Activated CD4-positive, alpha-beta T cell treated with anti-CD3 and anti-CD28 coated beads, Interleukin-2, amount 50 U/mL, for 24 hours (primary cell): ENCODE measurements around the gene SNAI1.
"Not testable (repeated sequence)": the region's sequence is repeated elsewhere in the genome, so short reads cannot be mapped to it uniquely, and the experiment has no call there.

Source experiments
- DNase-seq, 2 donors: peaks; one replicate each; pipeline ENCODE4 v3.0.0-alpha.2; 2020; ENCODE audit warnings: low read depth in 1 of 2, low spot score in 1 of 2

Gene SNAI1

DNA sequence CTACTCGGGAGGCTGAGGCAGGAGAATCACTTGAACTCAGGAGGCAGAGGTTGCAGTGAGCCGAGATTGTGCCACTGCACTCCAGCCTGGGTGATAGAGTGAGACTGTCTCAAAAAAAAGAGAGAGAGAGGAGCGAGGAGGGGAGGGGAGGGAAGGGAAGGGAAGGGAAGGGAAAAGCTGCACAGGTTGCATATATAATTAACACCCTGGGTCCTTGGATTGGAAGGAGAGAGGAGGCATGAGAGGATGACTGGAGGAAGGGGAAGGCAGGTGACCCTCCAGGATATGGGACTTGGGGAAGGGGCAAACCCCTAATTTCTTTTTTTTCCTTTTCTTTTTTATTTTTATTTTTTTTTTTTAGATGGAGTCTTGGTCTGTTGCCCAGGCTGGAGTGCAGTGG is 28.8 kb downstream of the SNAI1 start:
- DNase-seq, result not testable (repeated sequence)

DNA sequence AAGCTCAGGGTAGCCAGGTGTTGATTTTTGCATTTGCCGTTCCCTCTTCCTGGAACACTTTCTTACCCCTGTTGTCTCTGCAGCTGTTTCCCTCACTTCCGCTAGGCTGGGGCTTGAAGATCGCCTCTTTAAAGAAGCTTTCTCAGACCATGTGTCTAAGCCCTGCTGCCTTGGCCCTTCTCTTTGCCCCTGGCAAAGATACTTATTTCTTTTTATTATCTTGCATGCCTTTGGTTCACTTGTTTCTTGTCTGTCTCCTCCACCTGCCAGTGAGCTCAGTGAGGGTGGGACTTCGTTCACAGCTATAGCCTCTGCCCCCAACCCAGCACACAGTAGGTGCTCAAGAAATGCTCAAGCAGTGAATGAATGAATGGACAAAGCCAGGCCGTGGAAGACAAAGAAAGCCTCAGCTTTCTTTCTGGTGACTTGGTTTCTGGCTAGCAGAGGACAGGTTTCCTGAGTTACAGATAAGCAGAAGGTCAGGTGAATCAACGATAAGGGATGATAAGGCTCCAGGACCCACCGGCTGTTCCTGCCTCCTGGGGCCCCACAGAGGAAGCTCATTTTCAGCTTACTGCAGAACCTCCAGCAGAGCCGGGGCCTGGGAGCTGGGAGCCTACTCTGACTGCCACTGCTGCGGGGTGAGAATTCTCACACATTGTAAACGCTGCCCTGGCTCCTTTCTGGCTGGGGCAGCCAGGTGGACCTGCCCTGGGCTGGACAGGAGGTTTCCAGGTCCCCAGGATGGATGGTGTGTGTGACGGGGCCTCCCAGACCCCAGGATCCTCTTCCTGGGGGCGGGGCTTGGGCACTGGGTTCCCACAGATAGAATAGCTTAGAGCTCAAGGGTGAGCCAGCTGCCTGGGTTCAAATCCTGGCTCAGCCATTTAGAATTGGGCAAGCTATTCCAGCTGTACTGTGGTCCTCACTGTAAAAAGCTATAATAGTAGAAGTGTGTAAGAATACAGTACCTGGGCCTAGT is 29.8 kb downstream of the SNAI1 start:
- no peak for DNase-seq

DNA sequence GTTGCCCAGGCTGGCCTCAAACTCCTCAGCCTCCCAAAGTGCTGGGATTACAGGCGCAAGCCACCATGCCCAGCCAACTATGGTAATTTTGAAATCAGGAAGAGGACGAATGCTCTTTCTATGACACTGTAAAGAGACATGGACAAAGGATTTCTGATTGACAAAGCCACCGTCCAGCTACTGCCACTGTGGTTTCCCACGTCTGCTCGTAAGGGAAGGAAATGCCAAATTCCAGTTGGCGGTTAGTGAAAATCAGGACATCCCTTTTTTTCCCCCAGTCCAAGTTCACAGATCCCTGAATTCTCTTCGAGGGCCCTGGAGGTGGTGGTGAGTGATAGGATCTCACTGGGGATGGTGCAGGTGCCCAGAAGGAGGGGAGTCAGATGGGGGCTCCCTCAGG is 31.2 kb downstream of the SNAI1 start:
- DNase-seq, result no peak

DNA sequence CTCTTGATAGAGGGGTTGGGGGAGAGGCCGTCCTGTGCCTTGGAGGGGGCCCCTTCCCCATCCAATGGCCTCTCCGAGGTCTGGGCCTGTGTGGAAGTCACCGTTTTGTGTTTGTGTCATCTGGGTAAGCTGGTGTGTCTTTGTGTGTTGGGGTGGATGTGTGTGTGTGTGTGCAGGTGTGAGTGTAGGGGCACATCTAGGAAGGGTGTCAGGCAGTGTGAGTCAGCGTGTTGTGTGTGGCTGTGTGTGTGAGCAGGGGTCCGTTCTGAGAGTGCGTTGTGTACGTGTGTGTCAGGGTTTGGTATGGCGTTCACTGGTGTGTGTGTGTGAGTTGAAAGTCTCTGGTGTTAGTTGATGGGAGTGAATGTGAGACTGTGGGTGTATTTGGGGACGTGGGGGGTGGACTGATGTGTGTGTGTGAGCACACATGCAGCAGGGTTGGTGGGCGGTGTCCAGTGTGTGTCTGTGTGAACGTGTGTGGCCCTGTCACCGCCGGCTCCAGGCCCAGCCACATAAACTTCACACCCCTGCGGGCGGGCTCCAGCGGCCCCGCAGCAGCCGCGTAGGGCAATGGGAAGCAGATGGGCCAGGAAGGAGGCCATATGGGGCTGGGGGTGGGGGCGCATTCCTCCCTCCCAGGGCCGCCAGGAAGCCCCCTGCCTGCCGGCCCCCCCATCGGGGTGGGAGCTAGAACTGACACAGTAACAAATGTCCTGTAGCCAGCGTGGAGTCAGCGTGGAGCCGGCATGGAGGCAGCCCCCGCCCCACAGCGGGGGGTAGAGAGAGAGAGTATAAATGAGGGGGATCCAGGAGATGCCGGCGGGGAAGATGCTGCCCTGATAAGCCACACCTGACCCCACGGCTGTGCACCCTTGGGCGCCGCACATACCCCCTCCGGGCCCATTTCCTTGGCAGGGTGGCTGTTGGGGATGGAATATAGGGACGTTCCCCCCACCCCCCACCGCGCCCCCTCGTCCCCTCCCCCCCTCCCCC is 32.1 kb downstream of the SNAI1 start:
- no peak for DNase-seq

DNA sequence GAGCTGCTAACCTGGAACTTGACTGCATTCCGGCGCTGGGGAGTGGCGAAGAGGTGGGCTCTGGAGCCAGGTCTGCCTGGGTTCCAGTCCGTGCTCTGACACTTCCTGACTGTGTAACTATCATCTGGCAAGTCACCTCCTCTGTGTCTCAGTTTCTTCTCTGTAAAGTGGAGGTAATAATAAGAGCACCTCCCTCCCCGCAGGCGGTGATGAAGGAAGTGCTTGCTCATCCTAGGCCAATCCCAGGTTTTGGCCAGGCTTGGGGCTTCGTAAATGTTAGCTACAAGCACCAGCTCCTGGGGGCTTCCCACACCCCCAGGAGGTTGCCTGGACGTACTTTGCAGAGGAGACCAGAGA is 32.8 kb downstream of the SNAI1 start:
- no peak for DNase-seq

DNA sequence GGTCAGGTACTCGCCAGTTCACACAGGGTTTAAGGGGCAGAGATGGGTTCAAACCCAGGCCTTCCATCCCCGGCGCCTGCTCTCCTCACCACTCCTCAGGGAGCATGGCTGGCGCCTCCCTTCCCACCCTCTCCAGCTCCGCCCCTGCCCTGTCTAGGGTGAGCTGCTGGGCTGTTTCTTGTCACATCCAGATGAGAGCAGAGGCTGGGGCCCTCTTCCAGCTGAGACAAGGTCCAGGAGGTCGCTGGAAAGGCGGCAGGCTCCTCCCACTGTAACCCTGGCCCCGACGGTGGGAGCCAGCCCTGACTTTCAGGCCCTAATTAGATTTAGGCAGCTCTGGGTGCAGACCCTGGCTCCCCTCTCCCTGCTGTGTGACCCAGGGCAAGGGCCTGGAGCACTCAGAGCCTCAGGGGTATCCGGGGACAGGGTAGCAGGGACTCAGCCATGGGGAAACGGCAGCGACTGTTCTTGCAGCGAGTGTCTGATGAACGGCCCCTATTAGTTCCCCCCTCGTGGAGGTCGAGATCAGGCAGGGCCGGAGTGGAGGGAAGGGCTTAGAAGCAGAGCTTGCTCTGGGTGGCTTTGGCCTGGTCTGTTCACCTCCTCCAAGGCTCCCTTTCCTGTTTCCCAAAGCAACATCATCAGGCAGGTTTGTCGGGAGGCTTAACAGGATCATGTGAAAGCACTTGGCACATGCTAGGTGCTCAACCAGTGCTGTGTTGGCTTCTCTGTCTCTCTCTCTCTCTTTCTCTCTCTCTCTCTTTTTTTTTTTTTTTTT is 33.4 kb downstream of the SNAI1 start:
- no peak for DNase-seq

DNA sequence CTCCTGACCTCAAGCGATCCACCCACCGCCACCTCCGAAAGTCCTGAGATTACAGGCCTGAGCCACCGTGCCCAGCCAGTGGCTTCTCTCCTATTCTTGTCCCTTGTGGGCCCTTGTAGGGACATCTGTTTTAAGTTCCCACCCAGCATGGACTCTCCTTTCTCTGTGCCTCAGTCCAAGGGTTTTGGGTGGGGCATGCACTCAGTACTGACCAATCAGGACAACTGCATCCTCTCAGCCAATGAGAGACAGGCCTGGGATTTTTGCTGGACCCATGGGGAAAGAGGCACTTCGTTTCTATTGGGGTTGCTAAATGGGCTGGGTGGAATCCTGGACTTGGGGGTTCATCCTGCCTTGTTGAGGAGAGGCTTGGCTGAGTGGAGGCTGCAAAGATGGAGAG is 34.4 kb downstream of the SNAI1 start:
- no peak for DNase-seq

DNA sequence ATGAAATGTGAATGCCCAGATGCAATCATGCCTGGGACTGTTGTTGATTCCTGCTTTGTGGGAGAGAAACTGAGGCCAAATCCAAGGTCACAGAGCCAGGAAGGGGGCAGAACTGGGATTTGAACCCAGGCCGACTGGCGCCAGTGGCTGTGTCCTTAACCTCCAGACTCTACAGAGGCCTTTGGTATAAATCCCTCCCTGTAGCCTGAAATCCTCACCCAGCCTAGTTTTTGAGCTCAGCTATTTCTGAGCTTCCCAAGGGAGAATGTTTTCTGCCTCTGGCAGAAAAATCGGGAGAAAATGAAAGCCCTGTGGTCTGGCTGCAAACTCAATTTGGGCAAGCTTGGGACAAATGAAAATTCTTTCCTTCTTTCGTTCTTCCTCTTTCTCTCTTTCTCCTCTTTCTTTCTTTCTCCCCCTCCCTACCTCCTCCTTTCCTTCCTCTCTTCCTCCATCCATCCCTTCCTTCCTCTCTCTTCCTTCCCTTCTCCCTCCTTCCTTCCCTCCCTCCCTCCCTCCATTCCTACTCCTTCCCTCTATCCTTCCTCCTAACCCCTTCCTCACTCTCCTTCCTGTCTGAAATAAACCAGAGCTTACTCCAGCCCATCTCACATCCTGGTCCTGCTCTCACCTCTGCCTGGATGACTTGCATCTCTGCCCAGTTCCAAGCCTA is 34.9 kb downstream of the SNAI1 start:
- DNase-seq, result no peak

DNA sequence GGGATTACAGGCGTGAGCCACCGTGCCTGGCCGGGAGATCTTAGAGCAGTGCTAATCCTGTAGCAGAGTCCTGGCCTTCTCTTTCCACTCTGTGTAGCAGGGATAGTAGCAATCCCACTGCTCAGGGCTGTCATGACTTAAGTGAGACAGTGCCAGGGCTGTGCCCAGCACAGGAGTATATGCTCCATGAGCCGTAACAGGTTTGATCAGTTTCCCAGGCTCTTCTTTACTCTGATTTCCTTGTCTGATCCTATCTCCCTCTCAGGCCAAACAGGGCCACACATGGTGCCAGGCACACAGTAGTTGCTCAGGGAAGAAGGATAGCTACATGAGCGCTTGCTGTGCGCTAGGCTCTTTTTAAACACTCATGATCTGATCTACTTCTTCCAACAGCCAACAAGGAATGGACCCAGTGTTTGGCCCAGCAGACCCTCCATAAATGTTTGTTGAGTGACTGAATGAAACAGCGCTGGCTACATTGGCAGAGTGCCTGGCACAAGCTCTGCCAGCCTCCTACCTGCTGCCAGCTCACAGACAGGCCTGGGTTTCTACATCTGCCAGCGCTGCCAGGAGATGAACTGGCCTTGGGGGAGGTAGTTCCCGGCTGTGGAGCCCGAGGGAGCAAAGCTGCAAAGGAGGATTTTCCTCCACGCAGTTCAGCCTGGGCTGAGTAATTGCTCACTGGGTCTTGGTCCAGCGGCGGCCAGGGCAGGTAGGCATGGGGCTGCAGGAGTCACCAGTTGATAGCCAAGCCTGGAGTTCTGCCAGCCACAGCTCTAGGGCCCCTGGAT is 36.9 kb downstream of the SNAI1 start:
- no peak for DNase-seq

DNA sequence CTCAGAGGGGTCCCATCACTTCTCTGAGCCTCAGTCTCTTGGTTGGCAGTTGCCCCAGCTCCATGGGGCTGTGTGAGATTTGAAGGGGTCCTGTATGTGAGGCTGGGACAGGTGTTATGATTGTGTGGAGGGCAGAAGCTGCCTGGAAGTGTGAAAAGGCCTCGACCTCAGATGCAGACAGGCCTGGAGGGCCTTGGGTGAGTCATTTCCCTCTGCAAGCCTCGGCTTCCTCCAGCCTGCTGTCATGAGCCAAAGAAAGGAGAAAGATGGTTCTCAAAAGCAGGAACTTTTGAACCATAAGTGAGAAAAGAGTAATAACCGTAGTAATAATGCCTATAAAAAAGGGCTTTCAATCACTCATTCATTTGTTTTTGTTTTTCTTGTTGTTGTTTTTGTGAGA is 37.5 kb downstream of the SNAI1 start:
- no peak for DNase-seq

DNA sequence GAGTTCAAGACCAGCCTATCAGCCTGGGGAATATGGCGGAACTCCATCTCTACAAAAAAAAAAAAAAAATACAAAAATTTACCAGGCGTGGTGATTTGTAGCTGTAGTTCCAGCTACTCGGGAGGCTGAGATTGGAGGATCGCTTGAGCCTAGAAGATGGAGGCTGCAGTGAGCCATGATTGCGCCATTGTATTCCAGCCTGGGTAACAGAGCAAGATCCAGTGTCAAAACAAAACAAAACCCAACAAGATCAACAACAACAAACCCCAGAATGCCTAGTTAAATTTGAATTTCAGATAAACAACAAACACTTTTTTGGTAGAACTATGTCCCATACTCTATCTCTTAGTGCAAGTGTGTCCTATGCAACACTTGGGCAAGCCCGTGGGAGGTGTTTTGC is 39.9 kb downstream of the SNAI1 start:
- no peak for DNase-seq

DNA sequence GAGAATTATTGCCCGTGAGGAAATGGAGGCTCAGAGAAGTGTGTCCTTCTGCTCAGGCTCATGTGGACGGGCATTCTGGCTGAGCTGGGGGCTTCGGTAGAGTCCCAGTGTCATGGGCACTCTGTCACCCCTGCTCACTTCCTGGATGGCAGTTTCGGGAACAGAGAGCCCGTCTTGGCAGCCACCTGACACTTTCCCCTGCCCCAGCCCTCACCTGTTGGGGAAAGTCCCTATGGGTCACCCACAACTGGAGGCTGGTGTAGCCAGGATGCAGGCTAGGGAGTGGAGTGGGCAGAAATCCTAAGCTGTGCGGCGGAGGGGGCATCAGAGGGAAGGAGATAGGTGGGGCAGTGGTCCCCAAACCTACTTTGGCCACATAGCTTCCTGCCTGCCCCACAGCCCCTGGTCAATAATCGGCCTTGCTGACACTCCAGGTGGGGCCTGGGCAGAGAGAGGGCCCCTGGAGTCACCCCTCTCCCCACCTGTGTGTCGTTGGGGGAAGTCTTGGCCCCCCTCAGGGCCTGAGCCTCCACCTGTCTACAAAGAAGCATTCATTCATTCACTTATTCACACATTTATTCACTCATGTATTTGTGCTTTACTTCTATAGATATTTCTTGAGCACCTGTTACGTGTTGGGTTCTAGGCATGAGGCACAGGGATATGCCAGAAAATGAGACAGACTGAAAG is 40.5 kb downstream of the SNAI1 start:
- DNase-seq, result no peak

DNA sequence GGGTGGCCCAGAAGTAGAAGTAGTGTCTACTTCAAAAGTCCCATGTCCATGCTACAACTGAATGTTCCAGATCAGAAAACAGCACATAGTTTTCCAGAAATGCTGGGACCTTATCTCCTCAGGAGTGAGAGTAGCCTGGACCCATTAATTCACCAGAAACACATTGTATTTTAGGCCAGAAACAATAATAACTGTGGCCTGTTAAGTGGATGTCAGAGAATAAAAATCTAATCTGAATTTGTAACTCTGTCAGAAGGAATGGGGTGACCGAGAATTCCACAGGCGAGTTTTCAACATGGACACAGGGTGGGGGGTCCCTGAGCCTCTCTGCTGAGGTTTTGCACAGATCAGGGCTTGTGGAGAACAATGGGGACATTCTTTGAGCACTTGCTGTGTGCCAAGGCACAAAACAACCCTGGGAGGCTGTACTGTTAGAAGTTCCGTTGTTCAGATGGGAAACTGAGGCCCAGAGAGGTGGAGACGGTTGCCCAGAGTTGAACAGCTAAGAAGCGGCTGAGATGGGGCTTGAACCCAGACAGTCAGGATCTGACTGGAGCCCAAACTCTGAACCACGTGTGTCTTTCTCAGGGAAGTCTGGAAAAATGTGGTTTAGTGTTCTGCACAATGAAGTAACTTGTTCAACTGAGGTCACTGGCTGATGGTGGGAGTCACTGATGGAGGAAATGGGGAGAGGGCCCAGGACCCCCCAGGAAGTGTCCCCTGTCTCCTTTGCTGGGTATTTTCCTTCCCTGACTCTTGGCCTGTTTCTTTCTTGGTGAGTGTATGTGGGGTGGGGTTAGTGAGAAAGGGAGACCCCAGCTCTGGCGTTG is 44.2 kb downstream of the SNAI1 start:
- no peak for DNase-seq

DNA sequence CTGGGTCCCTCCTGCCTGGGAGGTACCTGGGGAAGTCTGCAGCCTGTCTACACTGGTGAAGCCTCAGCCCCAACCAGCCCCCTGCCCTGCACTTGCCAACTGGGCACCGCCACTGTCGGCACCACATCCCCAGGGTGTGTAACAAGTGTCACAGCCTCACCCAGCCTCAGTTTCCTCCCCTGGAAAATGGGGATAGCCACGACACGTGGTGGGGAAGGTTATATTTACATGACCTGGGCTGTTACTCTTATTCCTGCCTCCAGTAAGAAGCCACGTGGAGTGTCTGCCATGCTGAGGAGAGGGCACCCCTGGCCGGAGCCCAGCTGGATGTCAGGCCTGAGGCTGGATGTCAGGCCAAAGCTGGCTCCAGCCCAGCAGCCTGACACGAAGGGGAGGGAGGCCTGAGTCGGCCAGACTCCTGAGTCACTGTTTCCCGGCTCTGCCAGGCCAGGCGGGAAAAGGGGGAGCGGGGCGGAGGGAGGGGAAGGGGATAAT is 44.9 kb downstream of the SNAI1 start:
- DNase-seq, result no peak

DNA sequence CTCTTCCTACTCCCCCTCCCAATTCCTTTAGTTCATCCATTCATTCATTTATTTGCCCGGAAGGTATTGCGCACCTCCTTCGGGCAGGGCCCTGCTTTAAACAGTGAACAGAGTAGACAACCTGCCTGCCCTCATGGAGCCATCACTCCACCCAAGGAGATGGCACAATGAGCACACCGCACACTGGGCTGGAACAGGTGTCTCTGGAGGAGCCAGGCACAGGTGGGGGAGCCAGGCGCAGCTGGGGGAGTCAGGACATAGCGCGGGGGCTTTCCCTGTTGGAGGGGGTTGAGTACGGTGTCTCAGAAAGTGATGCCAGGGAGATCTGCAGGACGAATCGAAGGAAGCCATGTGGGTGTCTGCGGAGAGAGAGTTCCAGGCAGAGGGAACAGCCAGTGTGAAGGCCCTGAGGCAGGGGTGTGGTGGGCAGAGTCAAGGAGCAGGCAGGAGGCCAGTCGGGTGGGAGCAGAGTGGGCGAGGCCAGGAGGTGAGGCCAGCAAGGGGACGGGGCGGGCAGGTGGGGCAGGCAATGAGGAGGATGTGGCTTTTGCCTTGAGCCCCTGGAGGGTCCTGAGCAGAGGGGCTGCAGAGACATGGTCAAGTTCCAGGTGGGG is 46.4 kb downstream of the SNAI1 start:
- DNase-seq, result no peak

DNA sequence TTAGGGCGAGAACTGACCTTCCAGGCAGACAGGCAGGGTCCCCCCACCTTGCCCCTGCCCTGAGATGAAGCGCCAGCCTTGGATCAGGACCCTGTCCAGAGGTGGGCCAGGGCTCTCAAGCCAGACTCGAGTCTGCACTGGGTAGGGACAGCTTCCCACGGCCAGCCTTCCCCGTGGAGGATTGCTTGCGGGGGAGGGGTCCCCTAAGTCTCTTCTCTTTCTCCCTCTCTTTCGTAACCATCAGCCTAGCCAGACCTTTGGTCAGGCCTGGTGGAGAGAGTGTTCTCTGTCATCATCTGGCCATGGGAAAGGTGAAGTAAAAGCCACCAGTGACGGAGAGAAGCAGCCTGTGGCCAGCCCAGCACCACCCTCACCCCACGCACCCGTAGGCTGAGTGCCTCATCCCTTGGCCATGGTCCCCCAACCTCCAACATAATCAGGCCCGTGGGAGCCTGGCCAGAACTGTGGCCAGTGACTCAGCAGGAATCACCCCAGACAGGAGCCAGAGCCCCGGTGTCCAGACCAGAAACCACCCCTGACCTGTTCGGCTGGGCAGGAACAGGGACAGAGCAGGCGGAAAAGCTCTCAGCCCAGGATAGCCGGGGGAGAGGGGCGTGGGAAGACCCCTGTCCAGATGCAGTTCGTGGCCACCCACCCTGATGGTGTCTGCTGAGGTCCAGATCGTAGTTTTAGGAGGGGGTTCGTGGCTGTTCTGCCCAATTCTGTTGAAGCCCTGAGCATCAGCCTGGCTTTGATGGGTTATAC is 47.1 kb downstream of the SNAI1 start:
- DNase-seq, result no peak
